Fibroblast of upper back skin (primary cell): ENCODE results near the gene PIP4K2A.

ENCODE experiments used
- DNase-seq: peaks from one replicate; pipeline ENCODE4 v3.0.0-alpha.2; 2013

PIP4K2A gene

DNA sequence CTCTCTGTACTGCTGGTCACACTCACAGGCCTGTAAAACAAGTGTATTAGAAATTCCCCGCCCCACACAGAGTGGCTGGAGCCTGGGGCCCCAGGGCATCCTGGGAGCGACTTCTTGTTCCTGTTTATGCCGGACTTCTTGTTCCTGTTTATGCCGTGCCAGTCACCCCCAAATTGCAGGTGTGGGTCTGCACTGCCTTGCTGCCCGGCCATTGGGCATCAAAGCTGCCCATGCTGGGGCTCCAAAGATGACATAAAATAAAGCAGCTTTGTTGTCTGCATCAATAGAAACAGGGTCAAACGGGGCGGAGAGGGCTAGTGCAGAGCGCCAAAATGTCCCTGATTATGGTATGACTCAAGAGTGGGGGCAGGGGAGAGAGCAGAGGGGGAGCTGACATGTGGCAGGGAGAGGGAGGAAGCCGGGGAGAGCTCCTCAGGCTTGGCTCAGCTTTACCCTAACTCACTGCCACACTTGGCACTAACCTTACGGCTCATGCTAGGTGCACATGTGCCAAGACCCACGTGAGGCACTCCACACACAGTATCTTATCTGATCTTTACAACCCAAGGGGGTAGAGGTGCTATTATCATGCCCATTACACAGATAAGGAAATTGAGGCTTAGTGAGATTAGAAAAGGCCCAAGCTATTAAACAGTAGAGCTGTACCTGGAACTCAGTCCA, 98.4 kb downstream of the PIP4K2A start:
- no peak for DNase-seq

GRCh38 chr10:22615101-22615500, 99.3 kb downstream of the PIP4K2A start:
- no peak for DNase-seq

- DNase-seq, result no peak
Observed at GRCh38 chr10:22613011-22613410, 101.4 kb downstream of the PIP4K2A start.

DNA sequence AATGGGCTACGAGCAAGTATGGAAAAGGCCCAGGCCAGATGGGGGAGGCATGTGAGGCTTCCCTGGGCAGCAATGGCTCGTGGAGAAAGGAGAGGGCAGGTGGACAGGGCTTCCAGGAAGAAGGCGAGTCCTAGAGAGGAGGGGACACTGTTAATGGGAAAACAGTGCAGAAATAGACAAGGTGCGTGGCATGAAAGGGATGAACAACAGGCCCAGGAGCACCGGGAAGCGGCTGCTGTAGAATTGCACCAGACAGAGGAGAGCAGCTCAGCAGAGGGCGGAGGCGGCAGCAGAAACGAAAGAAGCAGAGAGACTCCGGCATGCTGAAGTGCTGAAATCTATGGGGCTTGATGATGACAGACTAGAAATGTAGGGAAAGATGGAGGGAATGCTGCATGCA, 102.1 kb downstream of the PIP4K2A start:
- no peak for DNase-seq

DNA sequence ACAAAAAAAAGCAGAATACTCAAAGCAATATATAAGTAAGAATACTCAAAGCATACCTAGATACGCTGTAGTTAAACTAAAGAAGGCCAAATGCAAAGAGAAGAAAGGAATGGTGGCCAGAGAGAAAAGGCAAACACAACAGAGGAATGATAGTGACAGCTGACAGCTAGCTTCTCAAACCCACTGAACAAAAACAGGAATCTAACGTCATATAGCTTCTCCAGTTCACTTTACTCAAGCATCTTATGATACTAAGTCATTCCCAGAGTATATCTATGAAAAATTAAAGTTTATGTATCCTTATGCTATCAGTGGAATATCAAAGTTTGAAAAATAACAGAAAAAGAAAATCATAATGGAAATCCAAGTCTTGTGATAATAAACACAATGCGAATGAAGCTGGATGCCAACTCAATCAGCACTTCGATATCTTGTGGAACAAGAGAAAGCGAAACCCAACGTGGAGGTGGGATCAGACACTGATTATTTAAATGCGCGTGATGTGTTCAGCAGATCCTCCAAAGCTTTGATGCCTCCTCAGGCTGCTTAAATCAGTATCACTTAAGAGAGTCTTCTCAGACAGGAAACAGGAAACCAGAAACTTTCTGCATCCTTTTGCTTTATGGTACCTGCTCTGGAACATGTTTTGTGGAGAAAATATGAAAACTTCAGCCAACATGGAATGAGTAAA, 102.8 kb downstream of the PIP4K2A start:
- DNase-seq, result no peak

DNA sequence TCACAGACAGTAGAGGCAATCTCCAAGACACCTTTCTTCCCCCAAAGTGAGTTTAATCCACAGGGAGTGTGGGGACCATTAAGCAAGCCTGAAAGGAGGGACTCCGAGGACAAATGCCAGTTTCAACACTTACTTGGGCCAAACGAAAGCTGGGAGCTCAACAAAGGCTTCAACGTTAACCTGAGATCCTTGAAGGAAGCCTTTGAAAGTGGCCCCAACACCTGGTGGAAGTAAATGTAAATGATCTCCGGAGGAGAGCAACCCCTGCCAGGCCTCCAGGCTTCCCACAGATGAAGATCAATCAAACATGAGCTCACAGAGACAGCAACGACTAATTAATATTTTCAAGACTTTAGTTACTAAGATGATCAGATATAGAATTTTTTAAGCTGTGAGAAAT, 103.8 kb downstream of the PIP4K2A start:
- no peak for DNase-seq

DNA sequence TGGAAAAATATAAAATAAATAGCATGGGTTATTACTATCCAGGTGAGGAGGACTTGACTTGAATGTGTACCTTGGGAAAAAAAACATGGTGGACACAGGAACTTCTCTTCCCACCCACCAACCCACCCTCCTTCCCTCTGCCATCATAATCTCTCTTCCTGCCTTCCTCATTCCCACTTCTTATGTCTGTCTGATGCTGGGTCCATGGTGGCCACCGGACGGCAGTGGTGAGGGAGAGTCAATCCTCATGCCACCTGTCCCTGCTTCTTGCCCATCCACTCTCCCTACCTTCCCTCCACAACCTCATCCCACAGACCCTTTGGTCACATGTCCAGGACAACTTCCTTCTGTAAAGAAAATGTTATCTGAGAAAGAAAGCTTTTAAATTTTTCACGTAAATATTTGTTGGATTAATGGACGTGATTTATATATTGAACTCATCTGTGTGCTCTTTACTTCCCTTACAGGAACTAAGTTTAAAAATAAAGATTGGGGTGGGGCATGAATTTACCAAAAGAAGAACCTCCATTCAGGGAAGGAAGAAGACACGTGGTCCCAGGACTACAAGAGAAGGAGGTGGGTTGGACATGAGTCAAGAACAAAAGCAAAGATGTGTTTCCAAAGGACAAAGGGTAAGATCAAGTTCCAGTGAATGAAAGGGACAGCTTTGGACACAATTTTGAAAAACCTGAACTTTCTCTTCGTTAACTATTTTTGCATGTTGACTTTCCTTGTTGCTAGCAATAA, 104.5 kb downstream of the PIP4K2A start:
- DNase-seq, result no peak

GRCh38 chr10:22609251-22609650, 105.1 kb downstream of the PIP4K2A start:
- DNase-seq, result no peak

DNA sequence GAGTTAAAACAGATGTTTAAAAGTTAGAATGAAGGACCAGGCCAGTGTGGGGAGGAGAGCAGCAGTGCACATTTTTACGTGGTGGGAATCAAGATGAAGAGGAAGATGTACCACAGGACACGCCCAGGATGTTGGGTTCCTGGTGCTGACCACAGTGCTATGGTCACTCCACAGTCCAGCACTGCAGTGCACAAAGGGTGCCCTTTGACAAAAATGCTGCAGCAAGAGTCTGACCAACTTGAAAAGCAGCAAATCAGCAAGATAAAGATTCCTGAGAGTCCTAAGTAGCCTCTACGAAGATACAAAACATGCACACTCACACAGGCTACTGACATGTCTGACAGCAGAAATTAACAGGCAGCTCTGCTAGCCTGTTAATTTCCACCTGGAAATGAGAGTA, 107.1 kb downstream of the PIP4K2A start:
- no peak for DNase-seq

DNA sequence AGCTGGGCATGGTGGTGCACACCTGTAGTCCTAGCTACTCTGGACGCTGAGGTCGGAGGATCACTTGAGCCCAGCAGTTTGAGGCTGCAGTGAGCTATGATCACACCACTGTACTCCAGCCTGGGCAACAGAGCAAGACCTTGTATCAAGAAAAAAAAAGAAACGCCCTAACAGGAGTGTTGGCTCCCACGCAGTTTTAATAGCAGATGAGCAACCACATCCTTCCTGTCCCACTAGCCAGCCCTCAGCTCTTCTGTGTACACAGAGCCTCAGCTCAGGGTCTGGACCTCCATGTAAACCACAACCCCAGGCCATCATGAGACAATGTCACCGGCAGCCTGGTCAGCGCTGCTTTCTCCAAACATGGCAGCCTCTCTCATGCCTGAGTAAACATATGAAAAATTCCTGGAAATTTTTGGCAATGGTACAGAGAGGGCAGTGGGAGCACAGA, 108.2 kb downstream of the PIP4K2A start:
- no peak for DNase-seq

- peak; percentile 67 for DNase-seq
Observed at GRCh38 chr10:22605168-22605567, 109.2 kb downstream of the PIP4K2A start.

DNA sequence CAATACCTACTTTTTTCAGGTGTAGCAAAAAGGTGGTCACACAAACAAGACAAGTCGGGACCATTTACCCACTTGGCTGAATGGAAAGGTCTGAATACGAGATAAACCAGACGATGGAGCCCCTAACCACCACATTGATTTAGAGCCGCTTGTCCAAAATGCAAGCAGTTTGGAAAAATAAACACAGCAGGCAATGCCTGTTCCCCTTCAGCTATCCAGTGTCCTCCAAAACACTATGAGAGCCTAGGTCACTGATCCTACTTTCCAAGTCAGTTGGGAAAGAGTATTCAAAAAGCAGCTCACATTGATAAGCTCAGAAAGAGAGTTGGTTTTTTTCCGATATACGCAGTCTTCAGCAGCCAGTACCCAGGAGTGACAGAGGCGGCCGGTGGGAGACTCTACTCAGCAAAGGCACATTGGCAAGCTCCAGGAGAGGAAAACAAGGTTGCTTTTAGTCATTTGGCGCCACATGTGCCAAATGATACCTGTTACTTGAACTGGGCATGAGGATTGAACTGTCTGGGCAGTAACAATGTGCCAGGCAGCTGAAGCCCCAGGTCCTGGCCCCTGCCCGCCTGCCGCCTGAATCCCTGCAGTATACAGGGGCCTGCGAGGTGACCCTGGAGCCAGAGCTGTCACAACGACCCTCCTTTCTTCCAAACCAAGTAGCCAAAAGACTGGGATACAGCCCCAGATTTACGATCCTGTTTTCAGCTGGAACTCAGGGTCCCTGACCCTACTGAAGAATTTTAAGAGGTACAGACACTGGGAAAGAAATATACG, 109.8 kb downstream of the PIP4K2A start:
- no peak for DNase-seq

- DNase-seq, result no peak
Observed at GRCh38 chr10:22603581-22603980, 110.8 kb downstream of the PIP4K2A start.

DNA sequence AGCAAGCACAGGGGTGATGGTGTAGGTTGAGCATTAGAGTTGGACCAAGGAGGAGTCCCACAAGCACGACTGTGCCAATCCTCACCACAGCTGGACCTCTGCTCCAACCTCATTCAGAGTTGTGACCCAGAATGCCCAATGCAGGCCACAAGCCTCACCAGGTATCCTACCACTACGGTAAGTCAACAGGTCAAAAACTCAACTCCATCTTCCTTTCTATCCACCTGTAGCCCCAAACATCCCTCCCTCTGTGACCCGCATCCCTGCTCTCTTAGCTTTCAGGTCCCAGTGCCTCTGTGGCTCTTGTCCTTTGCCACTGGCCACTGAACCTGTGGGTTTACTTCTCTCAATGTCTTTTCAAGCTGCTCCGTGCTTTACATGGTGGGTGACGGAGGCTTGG, 112.8 kb downstream of the PIP4K2A start:
- no peak for DNase-seq

DNA sequence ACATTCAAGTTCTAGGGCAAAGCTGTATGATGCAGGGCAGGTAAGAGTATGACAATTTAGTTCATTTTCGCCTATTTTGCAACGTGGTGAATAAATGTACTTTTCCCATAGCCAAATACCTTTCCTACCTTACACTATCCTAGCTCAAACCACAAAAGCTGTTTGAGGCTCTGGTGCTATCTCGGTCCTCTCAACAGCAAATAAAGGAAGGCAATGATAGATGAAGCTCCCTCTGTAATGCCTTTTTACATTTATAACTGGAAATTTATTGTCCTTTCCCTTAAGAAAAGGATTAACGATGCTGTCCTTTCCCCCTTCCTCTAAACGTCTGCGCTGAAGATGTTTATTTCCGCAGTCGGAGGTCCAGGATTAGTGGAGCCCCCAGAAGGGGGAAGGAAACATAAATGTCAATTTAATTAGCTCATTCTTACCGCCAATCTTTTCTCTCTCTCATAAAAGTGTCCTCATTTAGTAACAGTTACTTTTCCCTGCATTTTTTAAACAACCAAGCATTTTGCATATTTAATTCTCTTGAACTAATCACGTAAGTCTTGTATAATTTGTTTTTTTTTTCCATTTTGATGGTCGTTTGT, 114.6 kb downstream of the PIP4K2A start:
- DNase-seq, result no peak

GRCh38 chr10:22599048-22599561, 115.3 kb downstream of the PIP4K2A start:
- peak; percentile 80 for DNase-seq

DNA sequence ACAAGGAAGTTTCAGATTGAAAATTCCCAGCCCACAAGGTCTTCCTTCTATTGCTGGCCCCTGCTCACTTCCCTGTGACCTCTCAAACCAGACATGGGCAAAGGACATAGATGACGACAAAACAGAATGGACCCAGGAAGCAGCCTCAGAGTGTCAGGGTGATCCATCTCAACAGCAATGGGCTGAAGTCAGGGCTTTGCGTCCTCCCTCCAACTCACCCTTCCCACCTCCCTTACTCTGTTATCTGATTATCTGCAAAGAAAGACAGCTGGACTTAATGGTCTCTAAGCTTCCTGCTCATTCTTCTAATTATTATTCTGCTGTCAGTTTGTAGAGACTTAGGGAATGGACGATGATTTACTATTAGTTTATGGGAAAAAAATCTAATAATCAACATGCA, 115.9 kb downstream of the PIP4K2A start:
- DNase-seq, result no peak

DNA sequence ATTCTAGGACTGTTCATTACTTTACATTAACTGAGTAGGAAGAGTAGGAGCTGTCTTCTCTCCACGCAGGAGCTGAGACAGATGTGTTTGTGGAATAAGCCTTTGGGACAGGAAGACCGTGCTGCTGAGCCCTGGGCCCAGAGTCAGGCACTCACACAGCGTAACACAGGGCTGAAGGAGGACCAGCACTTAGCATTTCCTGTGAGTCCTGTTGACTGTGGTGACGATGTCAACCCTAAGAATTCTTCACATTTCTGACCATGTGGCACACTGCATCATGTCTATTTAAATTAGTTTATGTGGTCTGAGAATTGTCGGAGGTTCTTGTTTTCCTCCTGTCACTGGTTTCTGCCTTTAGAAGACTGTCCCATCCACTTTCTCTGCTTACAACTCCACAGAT, 117.2 kb downstream of the PIP4K2A start:
- no peak for DNase-seq

DNA sequence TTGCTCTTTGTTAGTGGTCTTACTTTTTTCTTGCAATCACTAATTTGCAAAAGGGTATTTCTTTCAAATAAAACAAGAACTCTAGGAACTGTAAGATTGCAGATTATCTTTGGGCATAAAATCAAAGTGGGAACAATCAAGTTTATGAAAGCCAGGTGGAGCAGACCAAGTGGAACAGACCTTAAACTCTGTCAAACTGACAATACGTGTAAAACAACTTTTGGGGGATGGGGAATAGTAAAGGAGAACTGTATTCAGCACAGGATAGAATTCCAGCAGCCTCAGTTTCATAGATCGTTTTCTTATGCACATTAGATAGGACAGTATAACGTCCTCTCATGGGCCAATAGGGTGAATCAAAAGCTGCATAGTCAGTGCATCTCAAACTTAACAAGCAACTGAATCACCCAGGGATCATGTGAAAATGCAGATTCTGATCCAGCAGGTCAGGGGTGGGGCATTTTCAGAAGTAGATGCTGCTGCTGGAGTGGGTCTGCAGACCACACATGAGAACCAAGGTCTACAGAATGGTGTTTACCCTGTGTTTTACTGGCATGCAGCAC, 120.7 kb downstream of the PIP4K2A start:
- DNase-seq, result no peak

GRCh38 chr10:22593026-22593425, 121.4 kb downstream of the PIP4K2A start:
- no peak for DNase-seq

DNA sequence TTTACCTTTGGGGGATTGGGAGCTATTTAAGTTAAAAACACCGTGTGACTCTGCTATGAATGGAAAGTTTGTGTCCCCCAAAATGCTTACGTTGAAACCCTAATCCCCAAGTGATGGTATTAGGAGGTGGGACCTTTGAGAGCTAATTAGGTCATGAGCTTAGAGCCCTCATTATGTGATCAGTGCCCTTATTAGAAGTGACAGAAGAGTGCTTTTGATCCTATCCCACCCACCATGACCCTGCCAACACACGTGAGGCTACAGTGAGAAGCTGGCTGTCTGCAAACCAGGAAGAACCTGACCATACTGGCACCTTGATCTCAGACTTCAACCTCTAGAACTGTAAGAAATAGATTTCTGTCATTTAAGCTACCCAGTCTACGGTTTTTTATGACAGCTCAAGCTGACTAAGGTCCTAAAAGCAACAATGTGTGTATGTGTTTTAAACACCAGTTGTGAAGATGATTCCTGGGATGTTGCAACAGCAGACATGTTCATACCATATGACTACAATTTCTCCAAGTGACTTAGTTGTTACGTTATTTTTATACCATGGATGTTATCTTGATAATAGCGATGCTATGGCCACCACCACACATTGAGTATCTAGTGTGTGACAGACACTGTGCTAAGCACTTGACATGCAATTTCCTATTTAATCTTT, 124.4 kb downstream of the PIP4K2A start:
- DNase-seq, result no peak

- DNase-seq, result no peak
Observed at GRCh38 chr10:22588462-22588861, 125.9 kb downstream of the PIP4K2A start.
